HG03095 (cell line): Measurements from ENCODE around the gene EDIL3.

Experiments used
- ATAC-seq: cut with Tn5 transposase; IDR thresholded peaks from one replicate; pipeline ENCODE4 v1.9.1; 2021; ENCODE audit warnings: moderate library complexity; ENCODE audit not compliant: unreplicated experiment

Gene EDIL3

DNA sequence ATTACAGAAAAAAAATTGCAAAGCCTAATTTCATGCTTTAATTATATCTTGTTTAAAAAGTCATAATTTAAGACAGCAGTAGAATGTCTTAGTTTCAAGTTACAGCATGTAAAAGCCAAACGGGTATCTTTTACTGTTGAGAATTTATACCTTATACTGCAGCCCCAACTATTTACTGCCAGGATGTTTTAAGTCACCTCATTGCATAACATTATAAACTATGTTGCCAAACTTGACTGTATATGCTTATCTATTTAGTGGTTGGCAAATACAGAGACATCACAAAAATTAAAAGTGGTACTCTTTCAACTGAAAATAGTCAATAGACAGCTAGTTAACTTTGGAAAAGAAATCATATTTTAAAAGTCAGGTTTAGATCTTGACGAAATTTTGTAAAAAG is 119.5 kb downstream of the EDIL3 start:
- ATAC-seq, result no peak

DNA sequence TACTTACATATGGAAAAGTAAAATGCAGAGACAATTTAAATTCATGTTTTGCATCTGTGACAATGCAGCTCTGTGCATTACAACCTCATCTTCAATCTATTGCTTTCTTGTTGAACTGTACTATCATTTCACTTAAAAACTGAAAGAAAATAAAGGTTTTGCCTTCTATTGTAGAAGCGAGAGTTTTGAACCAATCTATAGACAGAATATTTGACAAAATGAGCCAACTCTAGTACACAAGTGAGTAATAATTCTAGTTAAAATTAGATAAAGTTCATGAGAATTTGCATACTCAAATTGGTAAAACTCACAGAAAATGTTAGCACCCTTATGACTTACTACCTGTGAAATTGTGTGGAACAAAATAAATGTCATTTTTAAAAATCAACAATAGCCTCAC is 123.7 kb downstream of the EDIL3 start:
- no peak for ATAC-seq

DNA sequence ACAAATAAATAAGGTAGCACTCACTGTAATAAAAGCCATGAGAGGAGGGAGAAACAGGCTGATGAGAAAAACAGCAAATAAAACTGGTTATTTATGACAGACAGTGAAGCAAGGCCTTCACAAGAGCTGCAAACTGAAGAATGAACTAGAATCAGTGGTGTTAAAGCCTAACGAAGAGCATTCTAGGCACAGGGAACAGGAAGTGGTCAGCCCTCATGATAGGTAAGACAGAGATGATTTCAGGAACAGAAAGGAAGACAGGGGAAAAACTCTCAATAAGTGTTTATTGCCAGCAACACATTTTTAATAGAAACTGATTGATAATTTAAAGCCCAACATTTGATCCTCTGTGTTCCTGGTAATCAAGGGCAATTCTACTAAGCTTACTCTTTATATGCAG is 124.5 kb downstream of the EDIL3 start:
- ATAC-seq, result peak; percentile 64

DNA sequence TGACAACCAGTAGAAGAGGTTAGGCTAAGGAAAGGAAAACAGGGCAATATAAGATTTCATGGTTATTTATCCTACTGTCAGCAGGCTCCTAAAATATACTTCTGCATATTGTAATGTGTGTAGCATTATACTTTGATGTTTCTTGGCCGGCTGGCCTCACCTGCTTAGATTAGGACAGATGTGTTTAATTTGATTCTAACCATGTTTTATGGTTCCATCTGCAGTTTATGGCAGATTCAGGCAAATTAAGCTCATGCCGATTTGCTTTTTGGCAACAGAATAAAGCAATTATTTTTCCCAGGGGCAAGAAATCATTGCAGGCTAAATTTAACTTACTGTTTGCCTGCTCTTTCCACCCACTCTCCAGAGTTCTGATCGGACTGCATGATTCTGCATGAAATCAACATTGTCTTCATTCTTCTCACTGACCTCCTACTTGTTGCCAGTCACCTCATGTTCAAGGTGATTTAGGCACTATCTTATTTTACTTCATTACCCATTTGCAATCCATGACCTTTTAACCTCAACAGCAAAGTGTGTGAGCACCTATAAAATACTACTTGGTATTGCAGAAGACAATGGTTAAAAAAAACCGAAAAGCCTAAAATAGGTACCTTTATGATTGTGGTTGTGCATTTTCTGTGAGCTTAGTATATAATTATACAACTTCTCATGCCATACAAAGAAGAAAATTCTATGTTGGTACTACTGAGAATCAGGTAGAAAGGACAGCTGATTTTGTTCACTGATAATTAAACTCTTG is 125.2 kb downstream of the EDIL3 start:
- ATAC-seq, result no peak

DNA sequence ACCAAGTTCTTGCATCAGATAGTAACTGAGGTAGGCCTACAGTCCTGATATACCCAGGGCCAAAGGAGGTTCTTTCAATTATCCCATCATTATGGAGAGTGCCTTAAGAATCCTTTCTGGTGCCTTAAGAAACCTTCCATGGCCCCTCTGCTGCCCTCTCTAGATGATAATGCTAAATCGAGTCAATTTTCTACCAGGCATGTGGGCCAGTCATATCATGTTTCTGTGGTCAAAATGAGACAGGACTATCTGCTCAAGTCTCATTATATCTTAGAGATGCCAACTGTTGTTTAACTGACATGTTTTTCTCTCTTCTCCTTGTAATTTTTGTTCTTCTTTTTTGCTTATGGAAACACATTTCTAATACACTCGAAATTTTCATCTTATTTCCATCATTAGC is 127.6 kb downstream of the EDIL3 start:
- no peak for ATAC-seq

DNA sequence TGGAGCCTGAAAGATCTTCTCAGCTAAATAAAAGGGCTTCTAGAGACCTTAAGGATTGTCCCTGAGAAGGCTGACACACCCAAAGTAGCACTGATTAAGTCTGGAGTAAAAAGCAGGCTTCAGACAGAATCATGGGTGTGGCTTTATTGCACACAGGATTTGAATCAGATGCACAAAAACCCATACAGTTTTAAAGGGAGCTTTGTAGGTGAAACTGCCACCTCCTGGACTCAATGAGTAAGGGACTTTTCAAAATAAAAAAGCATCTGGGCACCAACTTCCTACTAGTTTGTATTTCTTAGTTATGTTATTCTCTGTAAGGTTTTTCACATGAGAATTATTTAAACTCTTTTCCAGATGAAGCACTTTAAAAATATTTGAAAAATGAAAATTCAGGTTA is 129.4 kb downstream of the EDIL3 start:
- no peak for ATAC-seq

DNA sequence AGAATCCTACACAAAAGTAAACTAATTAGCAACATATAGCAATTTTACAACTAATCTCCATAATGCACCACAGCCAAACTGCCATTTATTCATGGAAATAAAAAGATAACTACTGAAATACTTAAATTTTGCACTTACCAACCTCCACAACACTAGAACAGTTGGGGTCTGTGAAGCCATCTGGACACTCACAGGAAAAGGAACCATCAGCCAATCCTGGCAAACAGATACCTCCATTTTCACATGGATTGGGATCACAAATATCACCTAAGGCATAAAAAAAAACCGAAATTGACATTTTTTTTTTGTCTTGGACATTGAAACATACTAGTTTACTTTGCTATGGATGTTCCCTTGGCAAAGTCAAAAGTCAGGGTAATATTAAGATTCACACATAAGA is 130.7 kb downstream of the EDIL3 start:
- no peak for ATAC-seq

DNA sequence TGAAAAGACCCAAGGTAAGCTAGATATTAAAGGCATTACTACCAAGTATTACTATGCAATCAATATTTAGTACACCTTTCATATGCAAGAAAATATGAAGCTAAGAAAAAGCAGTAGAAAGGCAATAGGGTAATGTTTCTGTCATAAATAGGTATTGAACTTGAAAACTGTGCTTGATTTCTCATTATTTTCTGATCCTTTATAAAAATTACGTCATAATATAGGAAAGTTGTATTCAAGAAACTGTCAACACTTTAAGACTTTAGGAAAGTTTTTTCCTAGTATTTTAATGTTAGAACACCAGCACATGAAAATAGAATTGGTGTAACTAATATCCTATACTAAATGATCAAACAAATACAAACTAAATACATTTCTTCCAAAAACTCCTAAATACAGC is 133.2 kb downstream of the EDIL3 start:
- ATAC-seq, result no peak

DNA sequence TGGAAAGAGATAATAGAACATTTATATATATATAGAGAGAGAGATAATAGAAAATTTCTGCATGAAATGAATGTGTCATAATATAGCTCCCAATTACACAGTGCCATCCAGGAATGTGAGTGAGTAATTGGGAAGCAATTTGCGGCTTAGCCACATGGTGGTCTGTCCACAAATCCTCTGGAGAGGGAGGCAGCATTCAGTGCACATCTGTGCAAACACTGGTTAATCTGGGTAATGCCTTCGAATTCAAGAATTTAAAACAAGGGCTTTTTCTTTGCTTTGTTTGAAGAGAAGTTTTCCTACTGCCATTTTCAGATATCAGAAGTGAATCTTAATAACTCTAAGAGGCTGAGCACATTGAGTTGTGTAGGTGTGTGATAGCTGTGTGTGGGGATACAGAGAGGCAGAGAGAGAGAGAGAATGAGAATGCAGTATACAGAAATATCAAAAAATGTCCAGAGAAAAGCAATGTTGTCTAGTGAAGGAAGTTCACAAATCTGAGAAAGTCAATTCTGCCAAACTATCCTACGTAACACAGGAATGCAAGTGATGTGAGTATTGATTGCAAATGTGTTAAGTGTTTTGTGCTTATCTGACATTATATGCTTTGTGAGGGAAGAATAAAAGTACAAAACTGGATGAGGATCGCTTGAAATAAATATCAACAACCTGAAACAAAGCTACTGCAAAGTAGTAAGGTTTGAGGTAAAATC is 134.6 kb downstream of the EDIL3 start:
- ATAC-seq, result no peak

DNA sequence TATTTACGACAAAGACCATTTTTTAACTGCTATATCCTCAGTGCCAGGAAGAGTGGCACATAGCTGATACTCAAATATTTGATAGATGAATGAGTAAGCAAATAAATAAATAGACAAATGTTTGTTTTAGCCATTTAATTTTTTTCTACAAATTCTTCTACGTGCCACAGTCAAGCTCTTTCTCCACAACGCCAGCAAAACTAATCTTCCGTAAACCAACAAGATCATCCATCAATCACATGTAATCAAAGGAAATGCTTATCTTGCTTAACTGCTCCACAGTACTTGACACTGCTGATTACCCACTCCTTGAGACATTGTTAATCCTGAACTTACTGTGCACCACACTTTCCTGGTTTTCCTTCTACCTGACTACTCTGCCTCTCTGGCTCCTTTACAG is 136.7 kb downstream of the EDIL3 start:
- no peak for ATAC-seq

DNA sequence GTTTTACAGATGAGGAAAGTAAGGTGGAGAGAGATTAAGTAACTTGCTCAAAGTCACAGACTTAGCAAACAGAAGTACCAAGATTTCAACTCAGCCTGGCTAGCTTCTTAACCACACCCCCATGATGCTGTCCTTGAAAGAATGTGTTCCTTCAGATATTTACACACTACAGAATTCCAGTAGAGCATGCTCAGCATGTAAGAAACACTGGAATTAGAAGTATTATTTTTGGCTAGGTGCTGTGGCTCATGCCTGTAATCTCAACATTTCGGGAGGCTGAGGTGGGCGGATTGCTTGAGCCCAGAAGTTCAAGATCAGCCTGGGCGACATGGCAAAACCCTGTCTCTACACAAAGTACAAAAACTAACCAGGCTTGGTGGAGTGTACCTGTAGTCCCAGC is 142.4 kb downstream of the EDIL3 start:
- ATAC-seq, result no peak

DNA sequence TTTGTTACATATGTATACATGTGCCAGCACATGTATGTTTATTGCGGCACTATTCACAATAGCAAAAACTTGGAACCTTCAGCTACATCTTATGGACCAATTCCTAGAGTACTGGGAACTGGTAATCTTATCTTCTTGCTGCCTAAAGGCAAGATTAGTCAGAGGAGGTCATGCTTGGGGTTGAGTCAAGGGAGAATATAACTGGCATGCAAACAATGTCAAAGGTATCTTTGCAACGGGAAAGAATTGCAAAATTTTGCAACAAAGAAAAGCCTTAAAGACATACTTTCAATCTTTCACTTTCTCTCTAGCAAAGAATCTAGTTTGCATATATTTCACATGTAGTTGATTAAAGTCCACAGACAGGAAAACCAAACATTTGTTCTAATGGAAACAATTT is 145.2 kb downstream of the EDIL3 start:
- ATAC-seq, result no peak

DNA sequence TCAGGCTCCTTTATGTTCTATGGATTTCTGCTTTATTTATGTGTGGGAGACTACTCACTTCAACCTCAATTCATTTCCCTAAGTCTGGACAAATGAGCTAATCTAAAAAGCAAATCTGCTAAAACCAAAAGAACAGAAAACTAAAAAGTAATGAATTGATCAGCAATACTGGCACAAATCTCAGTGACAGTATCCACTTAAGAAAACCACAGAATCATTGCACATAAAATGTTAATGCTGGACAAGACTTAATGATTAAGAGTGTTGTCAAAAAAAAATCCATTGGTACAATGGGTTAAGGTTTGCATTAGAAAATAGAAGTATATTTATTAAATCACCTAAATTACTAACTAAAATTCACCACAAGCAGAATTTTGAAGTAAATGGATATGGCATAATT is 147.6 kb downstream of the EDIL3 start:
- ATAC-seq, result no peak

DNA sequence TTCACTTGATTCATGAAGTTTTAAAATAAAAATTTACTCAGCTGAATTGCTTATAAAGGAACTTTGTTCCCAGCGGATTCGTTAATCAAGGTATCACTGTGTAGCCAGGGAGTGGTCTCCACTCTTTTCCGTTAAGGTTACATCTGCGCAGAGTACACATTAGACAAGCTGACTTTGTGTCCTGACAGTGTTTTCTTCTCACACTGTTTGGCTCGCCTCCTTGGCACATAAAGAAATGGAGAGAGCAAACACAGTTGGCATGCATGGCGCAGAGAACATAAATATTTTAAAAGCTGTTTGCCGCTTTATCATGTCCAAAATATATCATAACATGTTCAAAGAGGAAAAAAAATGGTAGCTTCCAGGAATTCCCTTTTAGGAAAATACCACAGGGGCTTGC is 153.2 kb downstream of the EDIL3 start:
- ATAC-seq, result no peak

DNA sequence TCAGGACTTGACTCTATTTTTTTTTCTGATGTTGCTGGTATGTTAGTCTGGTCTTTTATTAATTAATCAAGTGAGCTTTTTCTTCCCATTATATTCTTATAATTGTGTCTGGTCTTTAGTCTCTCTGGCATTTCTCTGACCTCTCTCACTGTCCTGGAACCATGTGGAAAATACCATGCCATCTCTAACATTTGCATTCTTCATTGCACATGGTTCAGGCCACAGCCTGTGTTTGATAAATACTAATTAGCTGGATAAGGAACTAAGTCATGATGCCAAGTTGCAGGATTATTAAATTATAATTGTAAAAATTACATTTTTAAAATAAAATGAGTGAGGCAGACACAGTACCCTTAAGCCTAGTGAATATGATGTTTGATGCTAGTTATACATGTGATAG is 155.6 kb downstream of the EDIL3 start:
- ATAC-seq, result no peak

DNA sequence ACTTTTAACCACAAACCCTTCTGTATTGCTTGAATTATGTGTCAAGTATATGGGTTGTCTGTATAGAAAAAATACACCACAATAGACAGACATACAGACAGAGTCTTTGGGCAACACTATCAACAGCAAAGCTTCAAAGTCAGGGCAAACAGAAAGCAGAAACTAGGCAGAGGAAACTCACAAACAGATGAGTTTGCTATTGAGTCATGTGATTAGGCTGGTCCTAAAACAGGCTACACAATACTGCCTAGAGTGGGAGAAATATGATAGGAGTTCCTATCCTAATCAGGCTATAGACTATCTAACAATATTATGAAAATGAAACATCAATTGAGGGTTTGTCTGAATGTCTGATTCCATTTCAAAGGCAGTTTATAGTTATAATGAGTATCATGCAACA is 156.4 kb downstream of the EDIL3 start:
- no peak for ATAC-seq

DNA sequence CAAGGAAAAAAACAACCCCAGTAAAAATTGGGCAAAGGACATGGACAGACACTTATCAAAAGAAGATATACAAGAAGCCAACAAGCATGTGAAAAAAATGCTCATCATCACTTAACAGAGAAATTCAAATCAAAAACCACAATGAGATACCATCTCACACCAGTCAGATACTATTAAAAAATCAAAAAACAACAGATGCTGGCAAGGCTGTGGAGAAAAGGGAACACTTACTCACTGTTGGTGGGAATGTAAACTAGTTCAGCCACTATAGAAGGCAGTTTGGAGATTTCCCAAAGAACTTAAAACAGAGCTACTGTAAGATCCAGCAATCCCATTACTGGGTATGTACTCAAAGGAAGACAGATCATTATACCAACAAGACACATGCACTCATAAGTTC is 157.4 kb downstream of the EDIL3 start:
- ATAC-seq, result no peak

DNA sequence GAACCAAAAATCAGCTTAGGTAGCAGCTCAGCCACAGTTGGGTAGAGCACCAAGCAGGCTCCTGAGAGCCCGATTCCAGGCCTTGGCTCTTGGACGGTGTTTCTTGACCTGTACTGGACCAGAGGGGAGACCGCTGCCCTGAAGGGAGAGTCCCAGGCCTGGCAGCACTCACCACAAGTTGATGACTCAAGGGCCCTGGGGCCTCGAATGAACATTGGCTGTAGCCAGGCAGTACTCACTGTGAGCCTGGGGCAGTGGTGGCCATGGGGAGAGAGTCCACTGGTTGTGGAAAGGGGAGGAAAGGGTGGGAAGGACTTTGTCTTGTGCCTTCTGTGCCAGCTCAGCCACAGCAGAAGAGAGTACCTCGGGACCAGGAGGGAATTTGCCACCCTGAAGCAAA is 166.1 kb downstream of the EDIL3 start:
- no peak for ATAC-seq

DNA sequence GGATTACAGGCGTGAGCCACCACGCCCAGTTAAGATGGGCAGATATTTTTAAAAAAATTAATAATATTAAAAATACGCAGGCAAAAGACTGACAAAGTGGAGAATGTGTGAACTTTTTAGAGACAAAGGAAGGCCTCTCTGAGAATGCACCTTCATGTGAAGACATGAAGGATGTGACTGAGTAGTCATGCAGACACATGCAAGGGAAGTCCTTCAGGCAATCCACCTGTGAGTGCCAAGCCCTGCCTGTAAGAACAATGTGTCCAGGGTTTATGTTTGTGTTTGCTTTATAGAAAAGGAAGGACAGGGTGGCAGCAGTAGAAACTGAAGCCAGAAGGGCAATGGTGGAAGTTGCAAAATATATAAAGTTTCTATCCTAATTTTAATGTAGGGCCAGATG is 169.2 kb downstream of the EDIL3 start:
- no peak for ATAC-seq

DNA sequence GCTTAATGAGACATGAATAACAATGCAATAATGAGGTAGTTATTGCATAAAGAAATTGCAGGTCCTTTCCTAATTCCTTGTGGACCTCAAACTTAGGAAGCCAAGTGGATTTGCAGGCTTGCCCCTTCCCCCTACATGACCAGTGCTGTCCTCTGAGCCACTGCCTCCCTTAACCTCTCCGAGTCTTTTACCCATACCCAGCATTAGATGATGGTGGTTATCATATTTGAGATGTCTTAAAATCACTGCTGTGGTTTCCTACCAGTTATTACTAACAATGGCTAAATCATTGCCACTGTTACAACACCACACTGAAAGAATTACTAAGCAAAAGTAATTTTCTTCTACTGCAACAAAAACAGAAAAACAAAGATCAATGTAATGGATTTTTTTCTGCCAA is 170.8 kb downstream of the EDIL3 start:
- no peak for ATAC-seq

DNA sequence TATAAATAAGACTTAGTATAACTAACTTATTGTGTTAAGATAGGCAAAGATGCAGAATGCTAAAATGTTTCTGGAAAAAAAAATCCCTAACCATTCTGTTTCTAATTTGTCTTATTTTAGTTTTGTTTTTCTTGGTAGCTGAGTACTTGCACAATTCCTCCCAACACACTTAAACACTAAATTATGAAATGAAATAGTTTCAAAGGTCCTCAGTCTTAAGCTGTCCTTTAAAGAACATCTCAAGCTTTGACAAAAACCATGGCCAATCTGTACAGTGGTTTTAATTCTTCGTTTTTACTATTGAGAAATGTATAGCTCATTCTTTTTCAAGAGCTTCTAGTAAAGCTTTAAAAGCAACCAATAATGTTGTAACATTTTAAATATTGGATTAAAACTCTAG is 171.5 kb downstream of the EDIL3 start:
- no peak for ATAC-seq

DNA sequence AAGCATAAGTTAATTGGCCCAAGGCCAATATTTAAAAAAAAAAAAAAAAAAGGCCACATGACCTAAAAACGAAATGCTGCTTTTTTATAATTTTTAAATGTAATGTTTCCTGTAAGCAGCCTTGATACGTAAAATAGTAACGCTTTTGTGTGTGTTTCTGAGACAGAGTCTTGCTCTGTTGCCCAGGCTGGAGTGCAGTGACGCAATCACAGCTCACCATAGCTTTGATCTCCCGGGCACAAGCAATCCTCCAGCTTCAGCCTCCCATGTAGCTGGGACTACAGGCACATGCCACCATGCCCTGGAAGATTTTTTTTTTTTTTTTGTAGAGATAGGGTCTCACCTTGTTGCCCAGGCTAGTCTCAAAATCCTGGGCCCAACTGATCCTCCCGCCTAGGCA is 179.9 kb downstream of the EDIL3 start:
- ATAC-seq, result no peak

DNA sequence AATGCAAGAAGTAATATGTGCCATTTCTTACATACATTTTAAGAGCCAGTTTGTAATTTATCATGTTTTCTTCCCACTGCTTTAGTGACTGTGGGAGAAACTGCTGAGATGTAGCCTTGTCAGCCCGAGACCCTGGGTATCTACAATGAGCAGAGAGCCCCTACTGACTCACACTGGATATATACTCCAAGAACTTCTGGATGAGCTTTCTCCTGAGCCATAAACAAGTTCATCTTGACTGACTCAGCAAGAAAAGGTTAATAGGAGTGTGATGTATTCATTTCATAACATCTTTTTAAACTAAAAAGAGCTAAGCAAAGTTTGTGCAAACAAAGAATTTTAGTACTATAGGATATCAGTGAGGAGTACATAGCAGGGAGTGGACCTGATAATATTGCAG is 182.5 kb downstream of the EDIL3 start:
- no peak for ATAC-seq
